GM18873 (cell line): Measurements from ENCODE around the gene ECE2.

ENCODE experiments used
- ATAC-seq: cut with Tn5 transposase; IDR thresholded peaks from one replicate; pipeline ENCODE4 v1.9.1; 2021; ENCODE audit warnings: mild to moderate bottlenecking, moderate library complexity, moderate number of reproducible peaks; ENCODE audit not compliant: unreplicated experiment, low FRiP score

The ECE2 gene

DNA sequence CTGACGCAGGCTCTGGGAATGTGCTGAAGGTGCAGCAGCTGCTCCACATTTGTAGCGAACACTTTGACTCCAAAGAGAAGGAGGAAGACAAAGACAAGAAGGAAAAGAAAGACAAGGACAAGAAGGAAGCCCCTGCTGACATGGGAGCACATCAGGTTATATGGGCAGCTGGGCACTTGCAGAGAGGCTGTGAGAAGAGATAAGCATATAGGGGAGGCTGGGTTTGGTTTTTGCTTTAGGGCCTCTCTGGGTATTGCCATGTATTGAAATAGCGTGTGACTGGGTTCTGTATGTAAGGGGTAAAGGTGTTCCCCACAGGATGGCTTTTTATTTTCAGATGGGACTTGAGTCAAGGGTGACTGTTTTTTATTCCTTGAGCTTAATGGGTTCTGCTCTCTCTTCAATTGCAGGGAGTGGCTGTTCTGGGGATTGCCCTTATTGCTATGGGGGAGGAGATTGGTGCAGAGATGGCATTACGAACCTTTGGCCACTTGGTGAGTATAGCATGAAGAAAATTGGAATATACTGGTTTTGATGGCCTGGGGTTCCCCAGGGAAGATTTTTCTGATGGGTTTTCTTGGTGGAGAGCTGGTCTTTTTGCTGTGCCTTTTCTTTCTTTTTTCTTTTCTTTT lies 30.6 kb downstream of the ECE2 start:
- ATAC-seq, result no peak

DNA sequence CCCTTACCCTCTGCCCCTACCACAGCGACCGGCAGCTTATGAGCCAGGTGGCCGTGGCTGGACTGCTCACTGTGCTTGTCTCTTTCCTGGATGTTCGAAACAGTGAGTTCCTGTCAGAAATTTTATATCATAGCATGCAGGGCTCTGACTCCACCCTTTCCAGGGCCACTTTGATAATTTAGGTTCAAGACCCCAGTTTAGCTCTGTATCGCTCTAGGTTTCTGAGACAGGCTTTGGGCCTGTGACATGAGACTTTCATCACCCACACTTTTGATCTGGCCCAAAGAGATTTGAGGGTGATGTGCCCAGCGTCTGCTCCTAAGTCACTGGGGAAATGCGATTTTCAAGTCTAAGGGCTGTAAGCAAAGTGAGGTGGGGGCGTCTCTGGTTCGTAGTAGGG lies 32.1 kb downstream of the ECE2 start:
- no peak for ATAC-seq

DNA sequence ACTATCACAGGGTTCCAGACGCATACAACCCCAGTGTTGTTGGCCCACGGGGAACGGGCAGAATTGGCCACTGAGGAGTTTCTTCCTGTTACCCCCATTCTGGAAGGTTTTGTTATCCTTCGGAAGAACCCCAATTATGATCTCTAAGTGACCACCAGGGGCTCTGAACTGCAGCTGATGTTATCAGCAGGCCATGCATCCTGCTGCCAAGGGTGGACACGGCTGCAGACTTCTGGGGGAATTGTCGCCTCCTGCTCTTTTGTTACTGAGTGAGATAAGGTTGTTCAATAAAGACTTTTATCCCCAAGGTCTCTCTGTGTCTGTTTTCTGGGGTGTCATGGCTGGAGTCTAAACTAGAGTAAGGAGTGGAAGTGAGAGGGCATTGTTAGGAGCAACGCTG lies 32.9 kb downstream of the ECE2 start:
- no peak for ATAC-seq

- no peak for ATAC-seq
Measured at GRCh38 chr3:184311633-184312032, 35.8 kb downstream of the ECE2 start.

GRCh38 chr3:184314363-184314699 lies 38.5 kb downstream of the ECE2 start, which contains the start of gene EIF4G1:
Gene EIF4G1 (plus strand): TSS chr3:184314606. CDS start chr3:184315797, 1,191 bp downstream.
- ATAC-seq, result peak; percentile 81

DNA sequence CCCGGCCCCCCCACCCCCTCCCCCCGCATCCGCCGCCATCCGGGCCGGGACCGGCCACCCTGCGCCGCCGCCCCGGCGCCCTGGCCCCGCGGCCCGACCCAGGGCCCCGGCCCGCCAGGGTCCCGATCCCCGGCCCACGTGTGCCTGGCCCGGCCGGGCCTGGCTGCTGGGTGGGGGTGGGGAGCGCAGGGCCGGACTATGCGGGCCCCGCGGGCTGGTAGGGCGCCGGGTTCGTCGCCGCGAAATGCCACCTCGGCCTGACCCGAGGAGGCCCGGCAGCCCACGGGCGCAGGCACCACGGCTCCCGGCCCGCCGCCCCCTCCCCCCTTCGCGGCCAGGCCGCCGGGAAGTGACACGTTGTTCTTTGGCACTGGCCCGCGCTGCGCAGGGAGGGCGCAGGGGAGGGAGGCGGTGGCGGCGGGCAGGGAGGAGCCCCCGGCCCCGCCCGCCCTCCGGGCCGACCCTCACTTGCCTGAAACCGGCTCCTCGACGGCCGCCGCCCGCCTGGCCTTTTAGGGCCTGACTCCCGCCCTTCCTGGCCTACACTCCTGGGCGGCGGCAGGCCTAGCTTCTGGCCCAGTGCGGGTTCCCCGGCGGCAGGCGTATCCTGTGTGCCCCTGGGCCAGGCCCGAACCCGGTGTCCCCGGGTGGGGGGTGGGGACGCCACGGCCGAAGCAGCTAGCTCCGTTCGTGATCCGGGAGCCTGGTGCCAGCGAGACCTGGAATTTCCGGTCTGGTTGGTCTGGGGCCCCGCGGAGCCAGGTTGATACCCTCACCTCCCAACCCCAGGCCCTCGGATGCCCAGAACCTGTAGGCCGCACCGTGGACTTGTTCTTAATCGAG lies 39.1 kb downstream of the ECE2 start:
- ATAC-seq, result peak; percentile 20

GRCh38 chr3:184315543-184315867 lies 39.7 kb downstream of the ECE2 start:
- ATAC-seq, result no peak

GRCh38 chr3:184315871-184316661 lies 40.2 kb downstream of the ECE2 start:
- ATAC-seq, result no peak

GRCh38 chr3:184316792-184317191 lies 41.0 kb downstream of the ECE2 start:
- no peak for ATAC-seq

DNA sequence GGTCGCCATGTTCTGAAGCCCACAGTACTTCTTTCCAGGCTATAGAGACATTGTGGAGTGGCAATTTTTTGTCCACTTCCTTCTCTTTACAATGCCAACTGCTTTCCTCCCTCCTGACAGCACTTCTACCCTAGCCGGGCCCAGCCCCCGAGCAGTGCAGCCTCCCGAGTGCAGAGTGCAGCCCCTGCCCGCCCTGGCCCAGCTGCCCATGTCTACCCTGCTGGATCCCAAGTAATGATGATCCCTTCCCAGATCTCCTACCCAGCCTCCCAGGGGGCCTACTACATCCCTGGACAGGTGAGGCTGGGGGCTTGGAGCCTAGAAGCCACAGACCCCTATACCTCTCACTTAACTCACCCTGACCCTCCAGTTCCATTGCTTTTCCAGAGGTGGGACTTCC lies 41.4 kb downstream of the ECE2 start:
- ATAC-seq, result no peak

GRCh38 chr3:184320104-184320445 lies 44.3 kb downstream of the ECE2 start:
- ATAC-seq, result no peak

DNA sequence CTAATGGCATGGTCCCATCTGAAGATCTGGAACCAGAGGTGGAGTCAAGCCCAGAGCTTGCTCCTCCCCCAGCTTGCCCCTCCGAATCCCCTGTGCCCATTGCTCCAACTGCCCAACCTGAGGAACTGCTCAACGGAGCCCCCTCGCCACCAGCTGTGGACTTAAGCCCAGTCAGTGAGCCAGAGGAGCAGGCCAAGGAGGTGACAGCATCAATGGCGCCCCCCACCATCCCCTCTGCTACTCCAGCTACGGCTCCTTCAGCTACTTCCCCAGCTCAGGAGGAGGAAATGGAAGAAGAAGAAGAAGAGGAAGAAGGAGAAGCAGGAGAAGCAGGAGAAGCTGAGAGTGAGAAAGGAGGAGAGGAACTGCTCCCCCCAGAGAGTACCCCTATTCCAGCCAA lies 45.8 kb downstream of the ECE2 start:
- ATAC-seq, result no peak

- no peak for ATAC-seq
Measured at GRCh38 chr3:184322731-184323487, 47.1 kb downstream of the ECE2 start.

- ATAC-seq, result no peak
Measured at GRCh38 chr3:184323696-184324095, 47.9 kb downstream of the ECE2 start.

DNA sequence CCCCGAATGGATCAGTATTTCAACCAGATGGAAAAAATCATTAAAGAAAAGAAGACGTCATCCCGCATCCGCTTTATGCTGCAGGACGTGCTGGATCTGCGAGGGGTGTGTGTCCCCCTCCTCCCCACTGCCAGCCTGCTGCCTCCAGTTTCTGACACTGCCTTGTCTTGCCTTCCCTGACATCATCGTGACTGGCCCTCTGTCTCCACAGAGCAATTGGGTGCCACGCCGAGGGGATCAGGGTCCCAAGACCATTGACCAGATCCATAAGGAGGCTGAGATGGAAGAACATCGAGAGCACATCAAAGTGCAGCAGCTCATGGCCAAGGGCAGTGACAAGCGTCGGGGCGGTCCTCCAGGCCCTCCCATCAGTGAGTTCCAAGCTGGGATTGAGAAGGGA lies 49.4 kb downstream of the ECE2 start:
- no peak for ATAC-seq

DNA sequence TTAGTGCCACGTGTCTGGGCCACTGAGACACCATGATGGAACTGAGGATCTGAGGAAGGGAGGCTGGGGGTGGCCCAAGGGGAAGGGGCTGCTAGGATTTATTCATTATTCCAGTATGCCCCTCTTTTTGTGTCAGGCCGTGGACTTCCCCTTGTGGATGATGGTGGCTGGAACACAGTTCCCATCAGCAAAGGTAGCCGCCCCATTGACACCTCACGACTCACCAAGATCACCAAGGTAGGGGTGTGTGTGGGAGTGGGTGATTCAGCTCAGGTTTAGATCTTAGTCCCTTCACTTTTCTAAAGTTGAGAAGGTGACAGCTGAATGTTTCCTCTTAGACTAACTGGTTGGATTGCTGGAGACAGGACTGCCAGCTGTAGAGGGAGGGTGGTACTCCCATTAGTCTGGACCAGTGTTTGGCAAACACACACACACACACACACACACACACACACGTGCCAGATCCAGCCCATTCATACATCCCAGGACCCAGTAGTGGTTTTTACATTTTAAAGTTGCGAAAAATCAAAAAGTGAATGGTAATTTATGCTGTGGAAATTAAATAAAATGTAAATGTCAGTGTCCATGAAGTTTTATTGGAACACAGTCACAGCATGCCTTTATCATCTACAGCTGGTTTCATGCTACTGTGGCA lies 50.0 kb downstream of the ECE2 start:
- no peak for ATAC-seq

DNA sequence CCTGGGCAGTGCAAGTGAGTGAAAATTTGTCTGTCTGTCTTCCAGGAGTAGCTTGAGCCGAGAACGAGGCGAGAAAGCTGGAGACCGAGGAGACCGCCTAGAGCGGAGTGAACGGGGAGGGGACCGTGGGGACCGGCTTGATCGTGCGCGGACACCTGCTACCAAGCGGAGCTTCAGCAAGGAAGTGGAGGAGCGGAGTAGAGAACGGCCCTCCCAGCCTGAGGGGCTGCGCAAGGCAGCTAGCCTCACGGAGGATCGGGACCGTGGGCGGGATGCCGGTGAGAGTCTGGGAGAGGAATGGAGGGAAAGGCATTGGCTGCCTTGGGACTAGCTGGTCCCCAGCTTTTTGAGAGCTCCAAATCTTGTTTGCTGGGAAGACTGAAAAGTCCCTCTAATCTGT lies 51.3 kb downstream of the ECE2 start:
- ATAC-seq, result no peak

DNA sequence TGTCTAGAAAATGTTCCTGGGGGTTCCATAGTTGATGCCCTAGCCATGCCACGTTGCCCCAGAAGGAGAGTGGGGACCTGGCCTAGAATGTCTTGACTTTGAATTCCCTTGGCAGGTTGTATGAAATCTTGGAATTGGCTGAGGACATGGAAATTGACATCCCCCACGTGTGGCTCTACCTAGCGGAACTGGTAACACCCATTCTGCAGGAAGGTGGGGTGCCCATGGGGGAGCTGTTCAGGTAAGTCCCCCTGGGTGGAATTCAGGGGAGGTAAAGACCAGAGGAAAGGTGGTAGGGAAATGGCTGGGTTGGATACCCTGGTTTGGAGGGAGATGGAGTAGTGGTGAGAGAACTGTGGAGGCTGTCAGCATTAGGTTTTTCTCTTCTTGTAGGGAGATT lies 52.7 kb downstream of the ECE2 start:
- ATAC-seq, result no peak

- no peak for ATAC-seq
Measured at GRCh38 chr3:184332370-184333090, 56.7 kb downstream of the ECE2 start.

DNA sequence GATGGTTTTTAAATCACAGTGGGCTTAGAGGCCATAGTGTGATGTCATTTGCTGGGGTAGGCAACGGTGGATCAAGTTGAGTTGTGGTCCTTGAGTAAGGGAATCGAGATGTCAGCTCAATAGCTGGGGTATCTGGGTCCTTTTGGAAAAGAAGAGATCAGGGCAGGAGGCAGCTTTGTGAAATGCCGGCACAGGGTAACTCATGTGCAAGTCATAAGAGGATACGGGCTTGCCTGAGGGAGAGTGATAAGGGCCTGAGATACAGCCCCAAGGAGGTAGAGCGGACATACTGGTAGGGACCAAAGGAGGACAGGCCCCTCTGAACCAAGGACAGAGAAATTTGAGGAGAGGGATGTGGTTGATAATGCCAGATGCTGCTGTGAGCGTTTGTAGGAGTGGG lies 57.4 kb downstream of the ECE2 start:
- ATAC-seq, result no peak
